GM12801 (cell line): ENCODE data around the gene ADGRF1.

Experiments
- CTCF ChIP-seq: IDR thresholded peaks from one replicate; pipeline ENCODE4 v1.5.1; 2011; ENCODE audit warnings: control low read depth; ENCODE audit not compliant: insufficient read length; ENCODE audit errors: extremely low read depth

The ADGRF1 gene

GRCh38 chr6:47042275-47042791 lies at the start of gene ADGRF1:
Gene ADGRF1 (minus strand): TSS chr6:47042332. CDS start chr6:47029061, 13,271 bp downstream.
- TF ChIP-seq CTCF: no peak

GRCh38 chr6:47090881-47091280 lies 48.7 kb upstream of the ADGRF1 start:
- no peak for TF ChIP-seq CTCF

GRCh38 chr6:47086051-47086770 lies 44.1 kb upstream of the ADGRF1 start:
- TF ChIP-seq CTCF: no peak

GRCh38 chr6:47084610-47085009 lies 42.5 kb upstream of the ADGRF1 start:
- TF ChIP-seq CTCF: no peak

GRCh38 chr6:47083586-47084047 lies 41.5 kb upstream of the ADGRF1 start:
- no peak for TF ChIP-seq CTCF

- no peak for TF ChIP-seq CTCF
Measured at GRCh38 chr6:47080083-47080596, 38.0 kb upstream of the ADGRF1 start.

GRCh38 chr6:47079638-47080037 lies 37.5 kb upstream of the ADGRF1 start:
- no peak for TF ChIP-seq CTCF
